Measurements from ENCODE around the gene ASXL3.

GRCh38 chr18:33577685-33578517 lies at the start of gene ASXL3:
- no peak for TF ChIP-seq SUZ12 (IDR thresholded peaks at IDR 0.05)
- TF ChIP-seq NFRKB (IDR thresholded peaks at IDR 0.05), result no peak
- no peak for TF ChIP-seq SP1 (IDR thresholded peaks at IDR 0.05)
- no peak for TF ChIP-seq LEF1 (IDR thresholded peaks at IDR 0.05; ENCODE audit: borderline replicate concordance)
